CD14-positive monocyte (primary cell): Measurements from ENCODE around the gene TJAP1. TPM values are rescaled to one million over a fixed set of nuclear protein-coding genes. Genes with fewer than 3 reads are reported as not detected.

Experiments
- DNase-seq, 3 donors: peaks; one replicate each; pipeline ENCODE4 v3.0.0-alpha.2; 2011 to 2022
- H2AFZ ChIP-seq: 2 replicates; pipeline ENCODE4 v1.6.0; 2012; ENCODE audit warnings: mild to moderate bottlenecking, low read depth, low read length, inconsistent platforms; ENCODE audit not compliant: insufficient read depth, poor library complexity, severe bottlenecking
- H3K27ac ChIP-seq, 2 donors: 1 replicate in 1 of 2; 2 replicates in 1 of 2; pipeline ENCODE4 v1.5.1; 2012 to 2013; ENCODE audit warnings: low read length in 2 of 2, control low read depth in 1 of 2, inconsistent platforms in 1 of 2, low read depth in 1 of 2, mild to moderate bottlenecking in 1 of 2
- H3K27me3 ChIP-seq, 2 donors: one replicate each; pipeline versions ENCODE4 v1.6.0 to v1.6.1; 2011 to 2013; ENCODE audit warnings: low read length in 2 of 2; ENCODE audit not compliant: control insufficient read depth in 2 of 2, insufficient read depth in 2 of 2
- H3K36me3 ChIP-seq, 2 donors: replicated peaks in 1 of 2; 1 replicate in 1 of 2; 2 replicates in 1 of 2; pipeline versions ENCODE4 v1.5.1 to v1.6.1; 2012 to 2013; ENCODE audit warnings: low read length in 2 of 2, control low read depth in 1 of 2, inconsistent platforms in 1 of 2, mild to moderate bottlenecking in 1 of 2; ENCODE audit not compliant: insufficient read depth in 2 of 2, control insufficient read depth in 1 of 2
- H3K4me1 ChIP-seq, 2 donors: 1 replicate in 1 of 2; 2 replicates in 1 of 2; pipeline versions ENCODE4 v1.5.1 to v1.6.1; 2012 to 2013; ENCODE audit warnings: low read length in 2 of 2, control low read depth in 1 of 2, inconsistent platforms in 1 of 2, mild to moderate bottlenecking in 1 of 2, moderate library complexity in 1 of 2; ENCODE audit not compliant: insufficient read depth in 2 of 2, control insufficient read depth in 1 of 2
- H3K4me2 ChIP-seq: replicated peaks from 2 replicates; pipeline ENCODE3; 2012; ENCODE audit warnings: low read length, moderate library complexity, mild to moderate bottlenecking; ENCODE audit not compliant: poor library complexity, severe bottlenecking; ENCODE audit errors: extremely low read depth
- H3K4me3 ChIP-seq, 3 experiments: fragments of 200-600 bp in 1 of 3; sonication (generic) in 1 of 3; replicated peaks in 1 of 3; 1 replicate in 2 of 3; 2 replicates in 1 of 3; pipeline ENCODE4 v1.5.1; 2011 to 2013; ENCODE audit warnings: low read length in 3 of 3, mild to moderate bottlenecking in 3 of 3, control low read depth in 2 of 3, low read depth in 2 of 3, inconsistent platforms in 1 of 3, moderate library complexity in 1 of 3
- H3K79me2 ChIP-seq: 2 replicates; pipeline ENCODE4 v1.6.0; 2012; ENCODE audit warnings: mild to moderate bottlenecking, control low read depth, inconsistent platforms, low read length, moderate library complexity; ENCODE audit not compliant: insufficient read depth
- H3K9ac ChIP-seq: 2 replicates; pipeline ENCODE4 v1.6.0; 2017; ENCODE audit warnings: low read length, mild to moderate bottlenecking; ENCODE audit not compliant: insufficient read depth, poor library complexity, severe bottlenecking
- H3K9me3 ChIP-seq, 2 donors: replicated peaks in 1 of 2; 1 replicate in 1 of 2; 2 replicates in 1 of 2; pipeline versions ENCODE4 v1.5.1 to v1.6.1; 2012 to 2013; ENCODE audit warnings: low read length in 2 of 2, control low read depth in 1 of 2; ENCODE audit not compliant: control insufficient read depth in 1 of 2, insufficient read depth in 1 of 2
- H4K20me1 ChIP-seq: 2 replicates; pipeline ENCODE4 v1.6.0; 2012; ENCODE audit warnings: mild to moderate bottlenecking, low read length, control low read depth, moderate library complexity; ENCODE audit not compliant: insufficient read depth
- H3K27ac Mint-ChIP-seq, 7 donors: one replicate each; pipeline ENCODE4 v1.8.0; 2020; ENCODE audit warnings: mild to moderate bottlenecking in 7 of 7, mixed read lengths in 7 of 7, moderate library complexity in 6 of 7, inconsistent platforms in 2 of 7
- H3K27me3 Mint-ChIP-seq, 3 donors: one replicate each; pipeline ENCODE4 v1.8.0; 2021 to 2022; ENCODE audit warnings: low read depth in 3 of 3, mild to moderate bottlenecking in 3 of 3, mixed read lengths in 3 of 3, moderate library complexity in 3 of 3, inconsistent platforms in 1 of 3
- H3K36me3 Mint-ChIP-seq, 2 donors: one replicate each; pipeline ENCODE4 v1.8.0; 2020; ENCODE audit warnings: mixed read lengths in 2 of 2, inconsistent platforms in 1 of 2, mild to moderate bottlenecking in 1 of 2
- H3K4me1 Mint-ChIP-seq: one replicate; pipeline ENCODE4 v1.8.0; 2020; ENCODE audit warnings: mild to moderate bottlenecking, mixed read lengths
- H3K4me3 Mint-ChIP-seq, 2 donors: one replicate each; pipeline ENCODE4 v1.8.0; 2020; ENCODE audit warnings: mild to moderate bottlenecking in 2 of 2, mixed read lengths in 2 of 2, moderate library complexity in 1 of 2
- H3K9me3 Mint-ChIP-seq, 7 donors: one replicate each; pipeline ENCODE4 v1.8.0; 2020 to 2022; ENCODE audit warnings: mixed read lengths in 7 of 7, mild to moderate bottlenecking in 6 of 7, moderate library complexity in 6 of 7, inconsistent platforms in 2 of 7
- CTCF ChIP-seq: fragments of 200-600 bp; IDR thresholded peaks from one replicate; pipeline ENCODE4 v1.8.0; 2022; ENCODE audit warnings: antibody characterized with exemption, mild to moderate bottlenecking
- WGBS: methylation state at CpG from one replicate; pipeline ENCODE4 v1.1.5; 2013; ENCODE audit warnings: missing lambda C conversion rate; ENCODE audit not compliant: insufficient coverage; 5-methylcytosine and 5-hydroxymethylcytosine counted together
- intact Hi-C, 2 donors: fragments of 100-400 bp; cut with micrococcal nuclease; formaldehyde crosslinking; loops; one replicate each; pipeline versions ENCODE4 v1.15.0 to v1.15.1; 2023
- polyA plus RNA-seq, 3 donors: library from polyadenylated mRNA; depleted of rRNA in 1 of 3; unstranded in 2 of 3; stranded (reverse) in 1 of 3; fragments of 300-500 nt in 2 of 3; fragments of >200 nt in 1 of 3; fragmentation: Illumina TruSeq in 2 of 3; gene quantifications; 1 replicate in 2 of 3; 2 replicates in 1 of 3; pipeline ENCODE4 v1.2.3, GENCODE V29; 2012 to 2021

The TJAP1 gene
- polyA plus RNA-seq, 3 donors, result 3.2 to 43.4 (median 3.2) TPM

GRCh38 chr6:43493230-43493629 lies 15.9 kb downstream of the TJAP1 start:
- no peaks in the 10 kb centered on the region for H3K9me3 Mint-ChIP-seq
- 100% methylated on average over 2 of the region's 2 CpGs for WGBS
- no peak for DNase-seq
- peaks cover 0 to 4% (median 0%) of the 10 kb centered on the region in 3 donors for H3K27me3 Mint-ChIP-seq
- Histone ChIP-seq H3K9me3 (no peaks in the 10 kb centered on the region), H3K36me3 (peaks cover 26 to 71% of the 10 kb centered on the region in 2 donors), H2AFZ (no peak overlapping the region), H3K4me2 (no peak overlapping the region), H3K4me1 (no peaks in the 10 kb centered on the region), H4K20me1 (peaks cover 58% of the 10 kb centered on the region), H3K27ac (no peak overlapping the region), H3K27me3 (no peaks in the 10 kb centered on the region), H3K79me2 (no peaks in the 10 kb centered on the region), H3K9ac (no peak overlapping the region), H3K4me3 (no peak overlapping the region)
- no peak for TF ChIP-seq CTCF
- intact Hi-C loops, result no loop called here
- H3K27ac Mint-ChIP-seq, result no peak overlapping the region
- no peak overlapping the region for H3K4me3 Mint-ChIP-seq
- H3K4me1 Mint-ChIP-seq, result peaks cover 8% of the 10 kb centered on the region
- peaks cover 25 to 41% of the 10 kb centered on the region in 2 donors for H3K36me3 Mint-ChIP-seq

GRCh38 chr6:43493833-43494232 lies 16.5 kb downstream of the TJAP1 start:
- DNase-seq, result no peak
- H3K27me3 ChIP-seq, result no peaks in the 10 kb centered on the region
- Mint-ChIP-seq H3K36me3 (peaks cover 31 to 43% of the 10 kb centered on the region in 2 donors), H3K9me3 (no peaks in the 10 kb centered on the region), H3K27ac (no peak overlapping the region), H3K4me3 (no peak overlapping the region), H3K27me3 (peaks cover 0 to 4% (median 0%) of the 10 kb centered on the region in 3 donors), H3K4me1 (peaks cover 8% of the 10 kb centered on the region)
- peaks cover 32 to 71% of the 10 kb centered on the region in 2 donors for H3K36me3 ChIP-seq
- no peaks in the 10 kb centered on the region for H3K4me1 ChIP-seq
- TF ChIP-seq CTCF, result no peak
- H3K79me2 ChIP-seq, result no peaks in the 10 kb centered on the region
- H3K4me3 ChIP-seq, result no peak overlapping the region
- 100% methylated on average over 1 of the region's 7 CpGs for WGBS
- no peak overlapping the region for H3K27ac ChIP-seq
- H3K9me3 ChIP-seq, result no peaks in the 10 kb centered on the region
- H4K20me1 ChIP-seq, result peaks cover 53% of the 10 kb centered on the region
- no peak overlapping the region for H2AFZ ChIP-seq
- no peak overlapping the region for H3K9ac ChIP-seq
- intact Hi-C loops, result no loop called here
- H3K4me2 ChIP-seq, result no peak overlapping the region
